Activated CD8-positive, alpha-beta memory T cell treated with anti-CD3 and anti-CD28 coated beads, Interleukin-2, amount 50 U/mL, for 4 hours (primary cell): ENCODE results near the gene ENDOU.
A peak's percentile ranks its signal among the peaks of the same experiment; 100 is the strongest.

Experiments used
- DNase-seq: peaks from one replicate; pipeline ENCODE4 v3.0.0-alpha.2; 2020

ENDOU gene

DNA sequence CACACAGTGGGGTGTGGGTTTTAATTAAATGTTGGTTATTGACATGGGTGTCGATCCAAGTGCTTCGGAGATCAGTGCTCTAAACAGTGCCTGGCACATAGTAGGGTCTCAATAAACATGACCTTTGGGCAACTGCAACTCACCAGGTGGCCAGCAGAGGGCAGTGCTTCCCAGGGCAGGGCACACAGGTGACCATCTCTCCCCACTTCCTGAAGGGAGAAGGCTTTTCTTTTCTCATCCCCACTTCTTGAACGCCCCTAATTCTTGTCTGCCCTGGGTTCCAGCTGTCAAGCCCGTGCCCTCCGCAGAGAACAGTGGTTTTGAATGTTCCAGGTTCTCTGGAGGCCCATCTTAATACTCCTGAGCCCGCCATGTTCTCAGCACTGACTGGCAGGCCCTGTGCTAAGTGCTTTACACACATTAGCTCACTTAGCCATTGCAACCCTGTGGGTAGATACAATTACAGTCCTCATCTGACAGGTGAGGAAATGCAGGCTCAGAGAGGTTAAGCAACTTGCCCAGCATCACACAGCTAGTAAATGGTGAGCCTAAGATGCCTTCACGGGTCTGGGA is 17.0 kb upstream of the ENDOU start:
- DNase-seq, result peak; percentile 75

DNA sequence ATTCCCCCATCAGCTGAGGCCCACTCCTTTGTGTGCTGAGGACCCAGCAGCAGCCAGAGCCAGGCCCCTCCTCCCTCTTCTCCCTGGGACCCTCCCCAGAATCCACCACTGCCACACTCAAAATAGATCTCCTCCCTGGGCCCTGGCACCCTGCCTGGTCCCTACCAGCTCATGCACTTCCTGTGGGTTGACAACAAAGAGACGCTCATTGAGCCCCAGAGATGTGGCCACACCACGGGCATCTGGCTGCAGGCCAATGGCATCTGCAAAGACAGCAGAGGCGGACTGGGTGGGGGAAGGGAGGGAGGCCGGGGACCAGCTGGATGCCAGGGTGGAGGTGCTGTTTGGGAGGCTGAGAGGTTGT is 16.0 kb upstream of the ENDOU start:
- peak; percentile 54 for DNase-seq

DNA sequence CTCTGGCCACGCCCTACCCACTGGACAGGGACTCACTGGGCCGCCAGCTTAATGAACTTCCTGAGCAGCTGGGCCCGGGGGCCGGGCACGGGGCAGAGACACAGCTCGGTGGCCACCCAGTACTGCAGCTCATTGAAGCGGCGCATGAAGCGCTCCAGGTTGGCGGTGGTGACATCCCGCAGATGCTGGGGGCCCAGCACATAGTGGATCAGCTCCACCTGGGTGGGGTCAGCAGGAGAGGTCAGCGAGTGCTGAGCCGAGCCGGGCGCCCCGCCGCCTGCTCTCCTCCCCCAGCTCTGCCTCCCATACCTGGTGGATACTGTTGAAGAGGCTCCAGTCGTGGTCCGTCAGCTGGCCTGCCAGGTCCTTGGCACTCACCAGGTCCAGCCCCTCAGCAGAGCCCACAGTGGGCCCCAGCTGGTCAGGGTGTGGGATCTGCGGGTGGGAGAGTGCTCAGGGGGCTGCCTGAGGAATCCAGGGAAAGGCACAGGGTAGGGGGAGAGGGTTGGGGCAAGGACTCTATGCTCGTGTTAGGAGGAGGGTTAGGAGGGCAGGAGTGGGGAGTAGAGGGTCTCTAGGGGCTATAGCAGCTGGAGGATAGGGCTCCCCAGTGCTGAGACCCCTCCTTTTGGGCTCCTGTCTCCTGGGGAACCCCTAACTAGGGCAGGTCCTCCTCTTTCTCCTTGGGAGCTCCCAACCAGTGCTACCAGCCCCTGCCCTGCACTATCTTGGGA is 15.5 kb upstream of the ENDOU start:
- DNase-seq, result no peak

DNA sequence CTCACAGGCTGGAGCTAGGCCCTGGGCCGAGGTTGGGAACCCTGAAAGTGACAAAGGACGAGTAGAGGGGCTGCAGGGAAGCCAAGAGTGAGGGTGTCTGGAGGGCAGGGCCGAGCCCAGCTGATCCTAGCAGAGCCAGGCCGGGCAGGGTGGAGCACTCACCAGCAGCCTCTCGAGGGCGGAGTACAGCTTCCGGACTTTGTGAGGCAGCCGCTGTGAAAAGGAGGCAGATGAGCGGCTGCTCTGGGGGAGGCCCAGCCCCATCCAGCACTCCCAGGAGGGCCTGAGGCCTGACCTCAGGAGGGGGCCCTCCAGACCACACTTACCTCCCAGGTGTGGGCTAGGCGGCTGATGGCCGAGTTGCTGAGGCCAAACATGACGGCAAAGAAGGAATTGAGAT is 14.7 kb upstream of the ENDOU start:
- no peak for DNase-seq

DNA sequence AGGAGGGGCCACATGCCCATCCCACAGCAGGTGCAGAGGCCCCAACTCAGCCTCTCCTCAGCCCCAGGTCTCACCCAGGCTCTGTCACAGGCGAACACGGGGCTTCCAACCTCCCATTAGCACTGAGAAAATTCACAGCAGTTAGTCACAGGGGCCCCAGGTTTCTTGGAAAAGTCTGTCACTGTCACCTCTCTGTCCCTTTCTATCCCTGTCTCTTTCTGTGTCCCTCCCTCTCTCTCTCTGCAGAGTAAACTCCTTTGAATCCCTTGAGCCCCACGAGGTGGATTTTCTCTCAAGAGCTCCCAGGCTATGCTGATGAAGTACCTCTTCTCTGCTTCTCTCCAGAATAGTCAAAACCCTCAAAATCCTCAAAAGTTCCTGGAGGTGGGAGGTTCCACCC is 14.0 kb upstream of the ENDOU start:
- no peak for DNase-seq

DNA sequence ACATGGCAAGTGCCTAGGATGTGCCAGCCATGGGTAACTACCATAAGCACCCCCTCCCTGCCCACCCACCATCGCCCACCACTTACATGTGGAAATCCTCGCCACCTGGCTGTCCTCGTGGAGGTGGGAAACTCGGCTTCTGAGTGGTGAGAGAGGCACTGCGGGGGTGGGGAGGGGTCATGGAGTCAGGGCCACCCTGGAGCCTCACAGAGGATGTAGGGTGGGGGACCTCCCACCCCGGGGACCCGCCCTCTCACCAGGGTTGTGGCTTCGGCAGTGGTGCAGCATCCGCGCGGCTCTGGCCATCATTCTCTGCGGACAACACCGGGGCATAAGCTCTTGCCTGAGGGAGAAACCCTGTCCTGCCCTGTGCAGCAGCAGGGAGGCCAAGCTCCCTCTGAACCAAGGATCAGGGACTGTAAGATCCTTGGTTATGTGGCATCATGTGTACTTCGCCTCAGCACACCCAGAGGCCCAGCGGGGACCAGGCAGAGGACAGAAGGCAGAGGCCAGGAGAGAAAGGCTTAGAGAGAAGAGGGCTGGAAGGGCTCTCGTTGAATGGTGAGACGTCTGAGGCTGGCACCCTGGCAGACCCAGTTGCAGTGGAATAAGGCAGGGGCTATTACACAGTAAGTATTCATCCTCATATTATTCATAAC is 12.8 kb upstream of the ENDOU start:
- DNase-seq, result no peak

DNA sequence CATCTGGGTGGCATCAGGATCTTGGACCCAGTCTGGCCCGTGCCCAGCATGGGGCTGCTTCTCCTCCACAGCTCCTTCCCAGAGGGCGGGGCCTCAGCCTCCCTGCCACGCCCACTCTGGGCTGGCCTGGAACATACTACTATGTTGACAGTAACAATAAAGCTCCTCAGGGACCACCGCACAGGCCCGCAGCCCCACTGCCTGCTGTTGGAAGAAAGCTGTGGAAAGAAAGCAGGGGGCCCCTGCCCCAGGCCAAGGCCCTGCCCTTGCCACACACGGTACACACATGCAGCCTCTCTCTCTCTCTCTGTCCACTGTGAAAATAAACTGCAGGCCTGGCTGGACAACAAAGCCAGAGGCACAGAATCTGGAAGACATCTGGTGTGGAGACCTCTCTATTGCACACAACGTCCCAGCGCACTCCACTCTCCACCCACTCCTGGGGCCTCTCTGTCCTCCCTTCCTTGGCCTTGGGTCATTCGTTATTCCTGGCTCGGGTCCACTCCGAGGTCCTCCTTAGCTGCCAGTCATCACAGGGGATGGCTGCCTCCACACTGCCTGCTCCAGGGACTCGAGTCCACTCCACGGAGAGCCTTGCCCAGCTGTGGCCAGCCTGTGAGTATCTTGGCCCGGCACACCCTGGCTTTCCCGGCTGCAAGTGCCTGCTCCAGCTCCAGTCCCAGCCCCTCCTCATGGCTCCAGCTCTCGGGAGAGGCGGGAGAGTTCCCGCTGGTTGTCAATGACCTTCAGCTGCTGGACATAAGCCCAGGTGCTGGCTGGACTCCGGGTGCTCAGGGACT is 11.8 kb upstream of the ENDOU start:
- DNase-seq, result no peak

DNA sequence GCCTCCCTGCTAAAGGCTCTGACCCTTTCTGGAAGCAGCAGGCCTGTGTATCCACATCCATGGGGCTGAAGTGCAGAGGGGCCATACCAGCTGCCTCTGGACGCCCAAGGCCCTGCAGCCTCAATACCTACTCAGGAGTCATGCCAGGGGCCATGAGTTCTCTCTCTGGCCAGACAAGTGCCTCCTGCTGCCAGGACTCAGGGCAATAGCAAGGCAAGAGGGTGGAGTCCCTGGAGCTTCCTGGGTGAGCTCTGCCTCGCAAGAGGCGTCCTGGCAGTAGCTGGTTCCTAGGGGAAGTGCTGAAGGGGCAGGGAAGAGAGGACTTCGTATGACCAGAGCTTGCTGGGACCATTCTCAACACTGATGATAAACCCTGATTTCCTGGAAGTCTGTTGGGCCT is 10.9 kb upstream of the ENDOU start:
- no peak for DNase-seq

DNA sequence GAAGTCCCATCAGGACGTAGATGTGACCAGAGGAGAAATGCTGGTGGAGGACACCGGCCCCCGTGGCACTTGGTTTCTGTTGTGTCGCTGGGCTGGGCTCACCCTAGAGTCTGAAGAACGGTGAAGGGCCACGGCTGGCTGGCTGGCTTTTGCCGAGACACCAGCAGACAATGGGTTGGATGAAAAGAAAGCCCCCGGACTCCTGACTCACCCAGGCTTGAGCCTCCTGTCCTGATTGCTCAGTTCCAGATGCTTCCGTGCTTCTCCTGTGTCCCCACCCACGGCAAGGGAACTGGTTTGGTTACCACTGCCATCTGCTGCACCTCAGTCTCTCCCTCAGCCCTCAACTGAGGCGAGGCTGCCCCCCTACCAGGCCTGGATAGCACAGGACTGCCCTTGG is 10.4 kb upstream of the ENDOU start:
- DNase-seq, result no peak

DNA sequence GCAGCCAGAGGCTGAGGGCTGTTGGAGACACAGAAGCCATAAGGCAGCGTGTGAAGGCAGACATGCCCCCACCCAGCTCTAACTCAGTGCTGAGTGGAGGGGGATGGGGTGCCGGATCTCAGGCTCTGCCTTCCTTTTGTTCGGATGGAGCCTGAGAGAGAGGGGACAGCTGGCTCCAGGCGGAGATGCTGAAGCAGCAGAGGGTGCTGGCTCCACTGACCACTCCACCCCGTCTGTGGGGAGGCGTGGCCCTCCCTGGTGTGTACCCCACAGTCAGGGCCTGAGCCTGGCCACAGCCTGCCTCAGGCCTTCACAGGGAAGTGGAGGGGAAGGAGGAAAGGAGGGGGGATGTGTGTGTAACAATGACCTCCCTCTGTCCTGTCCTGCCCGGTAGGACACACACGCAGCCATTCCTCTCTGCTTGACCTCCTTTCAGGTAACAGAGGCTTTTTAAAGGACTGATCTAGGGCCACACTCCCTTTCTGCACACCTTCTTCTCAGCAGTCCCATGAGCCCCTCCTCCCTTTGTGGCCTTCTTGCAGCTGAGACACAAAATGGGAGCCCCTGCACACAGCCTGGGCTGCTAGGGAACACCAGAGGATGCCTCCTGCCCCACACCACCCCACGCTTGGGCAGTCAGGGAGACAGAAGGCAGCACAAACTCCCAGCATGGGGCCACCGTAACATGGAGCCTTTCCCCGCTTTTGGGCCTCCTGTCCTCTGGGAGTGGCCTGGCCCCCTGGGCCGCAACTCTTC is 9.6 kb upstream of the ENDOU start:
- no peak for DNase-seq

DNA sequence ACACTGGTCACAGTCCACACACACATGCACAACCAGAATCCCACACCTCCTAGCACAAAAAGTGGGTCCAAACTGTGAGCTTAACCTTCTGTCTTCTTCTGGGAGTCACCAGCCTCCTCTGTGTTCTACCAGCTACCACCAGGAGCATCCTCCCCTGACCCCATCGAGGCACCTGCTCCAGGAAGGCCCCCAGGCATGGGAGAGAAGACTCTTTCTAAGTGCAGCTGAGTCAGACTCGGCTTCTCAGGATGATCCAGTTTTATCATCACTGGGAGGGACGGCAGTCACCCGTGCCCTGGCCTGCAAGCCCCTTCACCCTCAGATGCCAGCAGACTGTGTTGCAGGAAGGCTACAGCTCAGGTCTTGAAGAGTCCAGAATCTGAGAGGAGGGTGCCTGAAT is 7.9 kb upstream of the ENDOU start:
- DNase-seq, result no peak

DNA sequence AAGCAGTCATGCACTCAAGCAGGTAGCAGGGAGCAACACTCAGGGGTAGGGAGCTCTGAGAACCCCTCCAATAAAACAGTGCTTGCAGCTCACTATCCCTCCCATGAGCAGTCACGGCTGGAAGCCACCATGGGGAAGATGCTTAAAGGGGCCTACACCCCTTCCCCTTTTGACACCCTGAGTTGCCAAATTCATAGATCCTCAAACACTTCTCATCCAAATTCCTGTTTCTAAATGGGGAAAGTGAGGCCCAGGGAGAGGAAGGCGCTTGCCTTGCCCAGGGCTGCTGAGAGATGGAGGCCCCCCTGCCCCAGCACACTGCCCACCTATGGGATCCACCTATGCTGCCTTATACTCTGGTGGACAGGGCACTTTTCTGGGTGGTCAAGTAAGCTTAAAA is 7.2 kb upstream of the ENDOU start:
- no peak for DNase-seq

DNA sequence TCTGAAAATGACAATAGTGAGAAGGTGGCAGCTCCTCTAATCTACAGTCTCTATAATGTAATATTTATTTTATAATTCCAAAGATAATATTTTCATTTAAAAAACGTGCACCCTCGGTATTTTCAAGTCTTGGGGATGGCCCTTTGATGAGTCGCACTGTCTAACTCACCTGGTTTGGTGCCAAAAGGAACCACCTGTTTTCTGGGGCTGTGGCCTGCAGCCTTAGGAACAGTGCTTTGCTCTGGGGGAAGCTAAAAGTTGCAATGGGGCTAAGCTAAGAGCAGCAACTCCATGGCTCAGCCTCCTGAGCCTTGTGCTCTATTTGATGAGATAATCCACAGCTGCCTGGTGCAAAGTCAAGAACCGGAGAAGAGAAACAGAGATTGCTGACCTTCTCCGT is 6.4 kb upstream of the ENDOU start:
- DNase-seq, result no peak

DNA sequence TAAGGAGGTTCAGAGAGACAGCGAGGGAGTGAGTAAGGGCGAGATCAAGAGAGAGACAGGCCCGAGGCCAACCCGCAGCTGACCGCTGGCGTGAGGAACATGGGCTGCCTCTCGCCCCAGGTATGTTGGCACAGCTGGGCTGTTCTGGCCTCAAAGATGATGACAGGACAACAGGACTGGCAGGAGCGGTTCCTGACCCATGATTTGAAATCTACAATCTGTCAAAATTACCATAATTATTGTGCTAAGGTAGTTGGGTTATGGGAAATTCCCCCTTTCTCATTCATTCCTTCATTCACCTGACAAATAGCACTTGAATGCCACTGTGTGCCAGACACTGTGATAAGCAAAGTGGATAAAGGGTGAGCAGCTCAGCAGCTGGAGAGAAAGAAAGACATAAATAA is 5.1 kb upstream of the ENDOU start:
- DNase-seq, result no peak

DNA sequence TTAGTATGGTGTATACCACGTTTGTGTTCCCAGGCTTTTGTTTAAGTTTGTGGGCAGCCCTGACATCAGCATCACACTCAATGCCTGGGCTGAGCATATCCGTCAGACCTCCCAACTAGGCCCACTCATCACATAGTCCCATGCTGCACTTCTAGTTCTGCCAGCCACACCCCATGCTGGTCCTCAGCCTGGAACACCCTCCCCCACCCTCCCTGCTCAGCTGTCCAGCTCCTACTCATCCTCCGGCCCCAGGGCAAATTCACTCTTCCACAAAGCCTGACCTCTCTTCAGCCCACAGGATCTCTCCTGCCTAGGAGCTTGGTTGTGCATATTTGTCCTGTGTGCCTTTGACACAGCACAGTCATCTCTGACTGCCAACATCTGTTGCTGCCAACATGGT is 3.9 kb upstream of the ENDOU start:
- DNase-seq, result no peak

DNA sequence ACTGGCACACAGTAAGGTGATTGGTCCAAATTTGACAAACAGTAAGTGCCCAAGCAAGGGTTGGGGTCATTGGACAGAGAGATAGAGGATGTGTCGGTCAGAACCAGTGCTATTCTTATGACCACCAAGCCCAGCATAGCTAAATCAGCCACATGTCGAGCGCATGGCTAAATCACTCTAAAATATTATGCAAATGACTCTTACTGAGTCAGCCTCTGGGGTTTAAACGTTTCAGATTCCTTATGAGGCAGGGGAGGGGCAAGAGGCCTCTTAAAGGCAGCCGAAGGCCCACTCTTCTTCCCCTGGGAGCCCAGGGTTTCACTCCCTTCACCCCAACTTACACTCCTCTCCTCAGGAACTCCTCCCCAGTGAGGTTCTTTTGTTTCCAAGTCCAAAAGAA is 603 bp upstream of the ENDOU start:
- DNase-seq, result no peak

DNA sequence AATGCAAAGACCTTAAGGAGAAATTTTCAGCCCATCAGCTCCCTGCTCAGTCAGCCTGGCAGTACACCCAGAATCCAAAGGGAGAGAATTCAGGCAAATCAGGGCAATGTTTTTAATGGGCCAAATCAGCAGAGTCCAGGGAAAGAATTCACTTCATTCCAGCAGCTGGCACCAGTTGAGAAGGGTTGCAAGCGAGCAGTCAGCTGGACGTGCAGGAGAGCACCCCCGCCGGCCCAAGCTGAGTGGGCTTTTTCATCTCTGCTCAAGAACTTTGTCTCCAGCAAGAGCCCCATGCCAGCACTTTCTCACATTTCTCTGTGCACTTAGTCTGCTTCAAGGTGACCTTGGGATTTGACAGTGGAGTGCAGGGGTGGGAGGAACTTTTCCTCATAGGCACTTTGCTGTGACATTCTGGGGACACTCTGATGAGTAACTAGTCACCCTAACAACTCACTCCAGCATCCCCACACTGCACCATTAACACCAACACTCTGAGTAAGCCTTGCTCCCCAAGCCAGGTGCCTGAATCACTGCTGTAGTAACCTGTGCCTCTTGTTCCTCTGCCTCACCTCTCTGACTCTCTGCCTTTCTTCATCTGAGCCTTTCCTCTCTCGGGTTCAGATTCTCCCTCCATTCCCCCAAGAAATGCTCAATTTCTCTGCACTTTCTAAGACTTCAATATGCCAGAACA is 2.2 kb downstream of the ENDOU start:
- no peak for DNase-seq

DNA sequence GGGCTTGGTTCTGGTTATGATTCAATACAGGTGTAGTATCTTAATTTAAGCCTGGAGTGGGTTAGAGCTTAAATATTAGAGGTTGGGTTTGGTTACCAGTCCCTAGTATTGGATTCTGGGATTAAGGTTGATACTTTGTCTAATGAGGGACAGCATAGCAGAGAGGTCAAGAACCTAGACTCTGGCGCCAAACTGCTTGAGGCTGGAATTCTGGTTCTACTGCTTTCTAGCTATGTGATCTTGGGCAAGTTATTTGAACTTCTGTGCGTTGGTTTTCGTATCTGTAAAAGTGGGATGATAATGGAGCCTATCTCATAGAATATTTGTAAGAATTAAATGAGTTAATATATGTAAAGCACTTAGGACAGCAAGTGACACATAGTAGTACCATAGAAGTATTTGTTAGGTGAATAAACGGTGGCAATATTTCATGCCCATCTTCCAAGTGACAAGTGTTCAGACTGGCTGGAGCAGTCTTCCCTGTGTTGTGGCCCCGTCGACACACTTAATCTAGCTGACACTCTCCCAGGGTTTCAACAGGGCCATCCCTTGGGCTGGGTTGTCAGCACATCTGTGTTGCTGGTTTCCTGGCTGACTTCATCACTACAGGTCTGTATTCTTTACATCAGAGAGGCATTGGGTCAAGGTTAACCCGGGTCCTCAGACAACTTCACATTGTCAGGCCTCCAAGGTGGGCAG is 3.0 kb downstream of the ENDOU start:
- no peak for DNase-seq

DNA sequence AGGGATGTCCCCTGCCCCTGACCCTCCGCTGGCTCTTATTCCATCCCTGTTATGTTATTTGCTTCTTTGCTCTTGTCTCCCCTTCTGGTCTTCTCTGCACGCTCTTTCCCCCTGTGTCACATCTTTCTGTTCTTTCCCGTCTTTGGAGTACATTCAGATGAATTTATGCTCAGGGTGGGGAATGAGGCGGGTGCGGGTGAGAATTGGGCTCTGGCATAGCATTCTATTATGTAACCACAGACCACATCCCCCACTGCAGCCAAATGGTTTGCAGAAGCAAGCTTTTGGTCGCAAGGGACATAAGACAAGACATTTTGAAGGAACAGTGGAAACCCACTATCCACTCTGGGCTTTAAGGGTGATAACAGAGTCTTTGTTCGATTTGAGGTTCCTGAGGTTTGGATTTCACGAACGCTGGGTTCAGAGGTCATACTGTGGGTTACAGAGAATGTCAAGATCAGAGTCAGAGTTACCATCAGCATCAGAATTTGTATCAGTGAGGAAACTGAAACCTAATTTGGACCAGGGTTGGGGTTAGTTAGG is 3.8 kb downstream of the ENDOU start:
- DNase-seq, result no peak

DNA sequence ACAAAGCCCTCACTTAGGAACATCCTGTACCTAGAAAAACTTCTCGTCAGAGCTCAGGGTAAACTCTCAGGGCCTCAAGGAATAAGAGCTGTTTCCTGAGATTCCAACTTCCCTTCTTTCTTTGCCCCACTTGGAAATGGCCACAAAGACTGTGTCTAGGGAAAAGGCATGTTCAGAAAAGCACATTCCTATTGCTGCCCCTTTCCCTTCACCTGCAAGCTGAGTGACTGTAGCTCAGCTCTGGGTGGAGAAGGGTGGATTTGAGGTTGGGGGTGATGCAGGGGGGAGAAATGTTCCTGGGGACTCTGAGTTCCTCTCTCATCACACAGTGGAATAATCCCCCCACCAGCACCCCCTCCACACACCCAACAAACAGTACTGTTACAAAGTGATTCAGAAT is 6.8 kb downstream of the ENDOU start:
- DNase-seq, result no peak

DNA sequence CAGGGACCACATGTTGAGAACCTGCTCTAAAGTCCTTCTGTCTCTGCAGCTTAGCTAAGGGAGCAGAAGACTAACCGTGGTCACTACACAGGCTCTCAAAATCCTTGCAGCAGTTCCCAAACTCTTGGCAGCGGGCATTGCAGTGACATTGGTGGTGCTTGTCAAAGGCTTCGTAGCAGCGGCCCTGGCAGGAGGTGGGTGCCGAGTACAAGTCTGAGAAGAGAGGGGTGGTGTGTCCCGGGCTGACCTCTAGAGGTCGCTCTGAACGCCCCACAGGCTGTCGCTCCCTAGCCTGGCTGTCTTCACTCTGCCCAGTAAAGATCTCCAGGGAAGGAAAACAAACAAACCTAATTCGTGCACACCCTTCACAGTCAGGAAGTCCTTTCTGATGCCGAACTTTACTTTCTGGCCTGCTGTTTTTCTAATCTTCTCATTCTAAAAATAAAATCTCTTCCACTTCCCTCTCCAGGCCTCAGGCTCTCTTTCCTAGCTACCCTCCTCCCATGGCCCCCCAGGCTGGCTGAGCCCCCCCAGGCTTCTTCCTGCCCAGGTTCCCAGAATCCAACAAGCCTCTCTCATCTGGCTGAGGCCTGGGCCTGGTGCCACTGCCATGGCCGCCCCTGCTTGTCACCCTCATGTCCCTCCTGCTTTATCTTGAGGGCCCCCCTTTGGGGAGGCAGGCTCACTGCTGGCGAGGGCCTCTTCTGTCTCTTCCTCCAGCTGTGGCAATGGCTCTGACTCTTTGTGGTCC is 7.7 kb downstream of the ENDOU start:
- peak; percentile 38 for DNase-seq
